ENCODE data around the gene RAB3GAP1.

GRCh38 chr2:135119582-135119981, 67.5 kb downstream of the RAB3GAP1 start:
- TF ChIP-seq GATA3 (IDR thresholded peaks at IDR 0.05; ENCODE audit: low read depth, low read length): no peak
- TF ChIP-seq GATA2 (IDR thresholded peaks at IDR 0.05; ENCODE audit: low read depth, low read length): no peak

All from SH-SY5Y (cell line).